ENCODE results near the gene METTL22. TPM values are rescaled to one million over a fixed set of nuclear protein-coding genes. Genes with fewer than 3 reads are reported as not detected.

METTL22 gene
- total RNA-seq, 4 donors from 2014 or later: 30.0 to 71.0 (median 53.9) TPM

- in situ Hi-C loops (cut with MboI; ENCODE audit: low pct_ligation_motif_present in 1 of 4, low pct_unique_long_range_greater_than_20kb in 1 of 4, low sequenced_read_pairs in 3 of 4): no loop called here
- no peaks in the 10 kb centered on the region for H3K4me1 ChIP-seq
- H3K4me3 ChIP-seq: no peak overlapping the region
- peaks cover 0 to 7% of the 10 kb centered on the region in 2 donors for H3K9me3 ChIP-seq
- intact Hi-C loops (cut with DNase I; ENCODE audit: low total_unique reads): no loop called here
- WGBS, 2 donors (ENCODE audit: low coverage in 1 of 2): 95 to 100% methylated on average over 1 of the region's 1 CpG
- TF ChIP-seq POLR2AphosphoS5 (IDR thresholded peaks at IDR 0.05): no peak
- TF ChIP-seq EP300 (IDR thresholded peaks at IDR 0.05; ENCODE audit: low read depth): no peak
- no peak for TF ChIP-seq POLR2A (IDR thresholded peaks at IDR 0.05)
- TF ChIP-seq CTCF (IDR thresholded peaks at IDR 0.05): no peak
- DNase-seq: no peak
- no peaks in the 10 kb centered on the region for H3K36me3 ChIP-seq
- H3K27ac ChIP-seq: no peak overlapping the region
- H3K27me3 ChIP-seq: peaks cover 18% of the 10 kb centered on the region
Observed at GRCh38 chr16:8596581-8596980, 24.9 kb upstream of the METTL22 start.

GRCh38 chr16:8600144-8600775, 21.2 kb upstream of the METTL22 start:
- Histone ChIP-seq H3K36me3 (no peaks in the 10 kb centered on the region), H3K4me1 (no peaks in the 10 kb centered on the region), H3K27ac (no peak overlapping the region), H3K27me3 (no peaks in the 10 kb centered on the region), H3K4me3 (no peak overlapping the region), H3K9me3 (peaks cover 0 to 7% of the 10 kb centered on the region in 2 donors)
- in situ Hi-C loops (cut with MboI; ENCODE audit: low pct_ligation_motif_present in 1 of 4, low pct_unique_long_range_greater_than_20kb in 1 of 4, low sequenced_read_pairs in 3 of 4) (no loop called here), intact Hi-C loops (cut with DNase I; ENCODE audit: low total_unique reads) (no loop called here)
- DNase-seq: no peak
- no peak for TF ChIP-seq CTCF (IDR thresholded peaks at IDR 0.05)
- WGBS, 2 donors (ENCODE audit: low coverage in 1 of 2): 67% methylated on average over 10 of the region's 11 CpGs; no CpG with 5 or more reads in 1 of the 2 donors

- Histone ChIP-seq H3K9me3 (no peaks in the 10 kb centered on the region), H3K27me3 (no peaks in the 10 kb centered on the region), H3K4me3 (no peak overlapping the region), H3K27ac (no peak overlapping the region), H3K36me3 (no peaks in the 10 kb centered on the region), H3K4me1 (no peaks in the 10 kb centered on the region)
- TF ChIP-seq POLR2A (IDR thresholded peaks at IDR 0.05) (no peak), EP300 (IDR thresholded peaks at IDR 0.05; ENCODE audit: low read depth) (no peak), POLR2AphosphoS5 (IDR thresholded peaks at IDR 0.05) (no peak), CTCF (IDR thresholded peaks at IDR 0.05) (no peak)
- intact Hi-C loops (cut with DNase I; ENCODE audit: low total_unique reads) (no loop called here), in situ Hi-C loops (cut with MboI; ENCODE audit: low pct_ligation_motif_present in 1 of 4, low pct_unique_long_range_greater_than_20kb in 1 of 4, low sequenced_read_pairs in 3 of 4) (no loop called here)
- DNase-seq: no peak
Observed at GRCh38 chr16:8605554-8605953, 15.9 kb upstream of the METTL22 start.

GRCh38 chr16:8607214-8607613, 14.3 kb upstream of the METTL22 start:
- DNase-seq: no peak
- Histone ChIP-seq H3K27ac (no peak overlapping the region), H3K4me1 (no peaks in the 10 kb centered on the region), H3K36me3 (no peaks in the 10 kb centered on the region), H3K27me3 (no peaks in the 10 kb centered on the region), H3K4me3 (no peak overlapping the region), H3K9me3 (no peaks in the 10 kb centered on the region)
- WGBS, 2 donors (ENCODE audit: low coverage in 1 of 2): 76% methylated on average over 9 of the region's 9 CpGs; no CpG with 5 or more reads in 1 of the 2 donors
- in situ Hi-C loops (cut with MboI; ENCODE audit: low pct_ligation_motif_present in 1 of 4, low pct_unique_long_range_greater_than_20kb in 1 of 4, low sequenced_read_pairs in 3 of 4): no loop called here
- TF ChIP-seq POLR2AphosphoS5 (IDR thresholded peaks at IDR 0.05) (no peak), EP300 (IDR thresholded peaks at IDR 0.05; ENCODE audit: low read depth) (no peak), POLR2A (IDR thresholded peaks at IDR 0.05) (no peak), CTCF (IDR thresholded peaks at IDR 0.05) (no peak)
- intact Hi-C loops (cut with DNase I; ENCODE audit: low total_unique reads): no loop called here

Data from transverse colon (tissue), 4 donors.